ENCODE data around the gene PELI3.

PELI3 gene

GRCh38 chr11:66472054-66472453 is 5.3 kb downstream of the PELI3 start:
- H3K27ac Mint-ChIP-seq, result no peak overlapping the region
- no peaks in the 10 kb centered on the region for H3K27me3 Mint-ChIP-seq
- DNase-seq (no peak), ATAC-seq (replicated peaks) (no peak)
- no peak overlapping the region for H3K4me3 Mint-ChIP-seq
- peaks cover 4 to 11% of the 10 kb centered on the region in 2 donors for H3K4me1 Mint-ChIP-seq (ENCODE audit: low read depth in 2 of 2)
- H3K36me3 Mint-ChIP-seq (ENCODE audit: insufficient read depth), result no peaks in the 10 kb centered on the region
- H3K9me3 Mint-ChIP-seq, result no peaks in the 10 kb centered on the region

- Mint-ChIP-seq H3K4me3 (no peak overlapping the region), H3K27me3 (no peaks in the 10 kb centered on the region), H3K4me1 (ENCODE audit: low read depth in 2 of 2) (peaks cover 4 to 11% of the 10 kb centered on the region in 2 donors), H3K36me3 (ENCODE audit: insufficient read depth) (peaks cover 4% of the 10 kb centered on the region), H3K9me3 (no peaks in the 10 kb centered on the region), H3K27ac (no peak overlapping the region)
- DNase-seq, result no peak
- no peak for ATAC-seq (replicated peaks)
Measured at GRCh38 chr11:66473167-66473566, 6.5 kb downstream of the PELI3 start.

- H3K27ac Mint-ChIP-seq, result no peak overlapping the region
- no peak for ATAC-seq (replicated peaks)
Measured at GRCh38 chr11:66473608-66474515, 7.2 kb downstream of the PELI3 start.

GRCh38 chr11:66475349-66476172 is 8.9 kb downstream of the PELI3 start:
- H3K4me1 Mint-ChIP-seq (ENCODE audit: low read depth in 2 of 2), result peaks cover 21 to 25% of the 10 kb centered on the region in 2 donors
- DNase-seq (no peak), ATAC-seq (replicated peaks) (no peak)
- no peak overlapping the region for H3K4me3 Mint-ChIP-seq
- no peak overlapping the region for H3K27ac Mint-ChIP-seq
- H3K36me3 Mint-ChIP-seq (ENCODE audit: insufficient read depth), result peaks cover 9% of the 10 kb centered on the region
- H3K27me3 Mint-ChIP-seq, result no peaks in the 10 kb centered on the region
- H3K9me3 Mint-ChIP-seq, result no peaks in the 10 kb centered on the region

More at GRCh38 chr11:66473608-66474515, 7.2 kb downstream of the PELI3 start:
- Mint-ChIP-seq H3K4me3 (no peak overlapping the region), H3K27me3 (no peaks in the 10 kb centered on the region), H3K4me1 (ENCODE audit: low read depth in 2 of 2) (peaks cover 9 to 14% of the 10 kb centered on the region in 2 donors), H3K9me3 (no peaks in the 10 kb centered on the region), H3K36me3 (ENCODE audit: insufficient read depth) (peaks cover 4% of the 10 kb centered on the region)
- no peak for DNase-seq

GRCh38 chr11:66476173-66476840 is 9.6 kb downstream of the PELI3 start:
- Mint-ChIP-seq H3K27me3 (no peaks in the 10 kb centered on the region), H3K4me1 (ENCODE audit: low read depth in 2 of 2) (peaks cover 25 to 29% of the 10 kb centered on the region in 2 donors), H3K9me3 (no peaks in the 10 kb centered on the region), H3K36me3 (ENCODE audit: insufficient read depth) (peaks cover 9% of the 10 kb centered on the region), H3K27ac (no peak overlapping the region), H3K4me3 (no peak overlapping the region)
- DNase-seq (no peak), ATAC-seq (replicated peaks) (no peak)

- Mint-ChIP-seq H3K27ac (no peak overlapping the region), H3K9me3 (no peaks in the 10 kb centered on the region), H3K36me3 (ENCODE audit: insufficient read depth) (peaks cover 9% of the 10 kb centered on the region), H3K4me3 (no peak overlapping the region), H3K27me3 (no peaks in the 10 kb centered on the region), H3K4me1 (ENCODE audit: low read depth in 2 of 2) (peaks cover 25 to 29% of the 10 kb centered on the region in 2 donors)
- ATAC-seq (replicated peaks) (no peak), DNase-seq (no peak)
Measured at GRCh38 chr11:66476841-66477251, 10.1 kb downstream of the PELI3 start.

GRCh38 chr11:66477263-66478201 is 10.8 kb downstream of the PELI3 start:
- DNase-seq (no peak), ATAC-seq (replicated peaks) (no peak)
- H3K9me3 Mint-ChIP-seq, result no peaks in the 10 kb centered on the region
- peaks cover 12% of the 10 kb centered on the region for H3K36me3 Mint-ChIP-seq (ENCODE audit: insufficient read depth)
- peaks cover 25 to 31% of the 10 kb centered on the region in 2 donors for H3K4me1 Mint-ChIP-seq (ENCODE audit: low read depth in 2 of 2)
- no peaks in the 10 kb centered on the region for H3K27me3 Mint-ChIP-seq
- peak overlapping the region in 1 of 2 donors; percentile 83 for H3K27ac Mint-ChIP-seq
- H3K4me3 Mint-ChIP-seq, result no peak overlapping the region

- H3K36me3 Mint-ChIP-seq (ENCODE audit: insufficient read depth), result peaks cover 15% of the 10 kb centered on the region
- H3K27ac Mint-ChIP-seq, result peak overlapping the region; percentile 91 to 92
- ATAC-seq (replicated peaks), result no peak
- DNase-seq, result no peak
- H3K27me3 Mint-ChIP-seq, result no peaks in the 10 kb centered on the region
- peak overlapping the region; percentile 91 for H3K4me3 Mint-ChIP-seq
- H3K4me1 Mint-ChIP-seq (ENCODE audit: low read depth in 2 of 2), result peaks cover 25 to 31% of the 10 kb centered on the region in 2 donors
- no peaks in the 10 kb centered on the region for H3K9me3 Mint-ChIP-seq
Measured at GRCh38 chr11:66478729-66479393, 12.2 kb downstream of the PELI3 start.

- no peaks in the 10 kb centered on the region for H3K27me3 Mint-ChIP-seq
- ATAC-seq (replicated peaks), result no peak
- H3K4me3 Mint-ChIP-seq, result peak overlapping the region; percentile 91
- peaks cover 15% of the 10 kb centered on the region for H3K36me3 Mint-ChIP-seq (ENCODE audit: insufficient read depth)
- peak overlapping the region; percentile 91 to 92 for H3K27ac Mint-ChIP-seq
- peaks cover 25 to 29% of the 10 kb centered on the region in 2 donors for H3K4me1 Mint-ChIP-seq (ENCODE audit: low read depth in 2 of 2)
- DNase-seq, result peak in 1 of 3 experiments; percentile 10
- no peaks in the 10 kb centered on the region for H3K9me3 Mint-ChIP-seq
Measured at GRCh38 chr11:66479394-66480116, 12.8 kb downstream of the PELI3 start.

GRCh38 chr11:66480117-66480938 is 13.6 kb downstream of the PELI3 start, which contains the start of gene DPP3:
TSS of gene DPP3 (plus strand) at chr11:66480434. CDS start at chr11:66482201, 1,767 bp downstream.
- Mint-ChIP-seq H3K4me3 (peak within 1 kb of the TSS; percentile 91), H3K4me1 (ENCODE audit: low read depth in 2 of 2) (peaks cover 25 to 29% of the 10 kb centered on the region in 2 donors), H3K9me3 (no peaks in the 10 kb centered on the region), H3K36me3 (ENCODE audit: insufficient read depth) (peaks cover 15% of the 10 kb centered on the region), H3K27me3 (no peaks in the 10 kb centered on the region), H3K27ac (peak within 1 kb of the TSS; percentile 91 to 92)
- ATAC-seq (replicated peaks) (peak; percentile 98), DNase-seq (peak; percentile 94 to 95 (median 94))
